Measurements from ENCODE around the gene PDE4D.

GRCh38 chr5:59259237-59259636, 634.3 kb downstream of the PDE4D start:
- TF ChIP-seq TAF1 (IDR thresholded peaks at IDR 0.05; ENCODE audit: borderline replicate concordance, insufficient read depth, low read length) (no peak), POLR2AphosphoS5 (IDR thresholded peaks at IDR 0.05; ENCODE audit: low read depth, low read length) (no peak)
